Placental epithelial cell (primary cell): ENCODE measurements around the gene FAT2. TPM values are rescaled to one million over a fixed set of nuclear protein-coding genes. Genes with fewer than 3 reads are reported as not detected.

Source experiments
- total RNA-seq: library from RNA; depleted of rRNA; stranded (reverse); fragments of >200 nt; gene quantifications from 2 replicates; pipeline ENCODE4 v1.2.3, GENCODE V29; 2012

The FAT2 gene
- under 0.01 and 0.22 TPM in 2 replicates for total RNA-seq

DNA sequence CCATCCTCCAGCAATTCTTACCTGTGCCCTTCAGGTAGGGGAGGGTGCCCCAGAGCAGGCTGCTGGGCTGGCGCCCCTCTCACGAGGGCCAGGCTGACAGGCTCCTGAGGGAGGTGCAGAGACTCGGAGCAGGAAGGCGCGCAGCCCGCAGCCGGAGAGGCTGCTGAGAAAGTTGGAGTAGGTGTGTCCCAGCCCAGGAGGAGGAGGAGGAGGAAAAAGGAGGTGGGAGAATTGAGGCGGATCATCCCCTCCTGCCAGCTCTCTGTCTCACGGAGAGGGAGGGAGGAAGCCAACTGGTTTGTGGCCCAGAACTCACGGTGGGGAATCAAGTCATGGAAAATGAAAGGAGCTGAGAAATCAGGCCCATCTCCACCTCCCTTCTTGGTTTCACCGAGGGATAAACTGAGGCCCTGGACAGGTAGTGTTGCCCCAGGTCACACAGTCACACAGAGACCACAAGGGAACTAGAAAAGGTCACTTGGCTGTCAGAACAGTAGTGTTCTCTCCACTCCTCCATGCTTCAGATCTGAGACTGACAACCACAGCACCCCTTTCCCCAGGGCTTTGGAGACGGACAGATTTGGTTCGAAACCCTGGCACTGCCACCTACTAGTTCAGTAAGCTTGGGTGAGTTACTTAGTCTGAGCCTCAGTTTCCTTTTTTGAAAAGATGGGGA lies at the start of gene FAT2:
FAT2 (minus strand) TSS at position 188 of the 676 bp plus-strand sequence. CDS start 22,400 bp downstream, outside the sequence.

Other genes starting within 250 kb of the FAT2 start
- gene SLC36A2, start 243.8 kb downstream of the FAT2 start, total RNA-seq = not detected in 2 replicates
- gene SLC36A1, start 143.7 kb downstream of the FAT2 start, total RNA-seq = 3.1 and 14.6 TPM in 2 replicates
- gene SPARC, start 95.6 kb upstream of the FAT2 start, total RNA-seq = 2,067 and 3,526 TPM in 2 replicates
- gene ATOX1, start 167.3 kb upstream of the FAT2 start, total RNA-seq = 70.3 and 107 TPM in 2 replicates
- 59.3 and 147 TPM in 2 replicates for gene G3BP1, start 180.6 kb upstream of the FAT2 start, total RNA-seq